Measurements from ENCODE around the gene C5AR2.
"Not testable (repeated sequence)": the region's sequence is repeated elsewhere in the genome, so short reads cannot be mapped to it uniquely, and the experiment has no call there.

C5AR2 gene

GRCh38 chr19:47357788-47358680 lies 26.1 kb downstream of the C5AR2 start:
- in situ Hi-C loops (cut with MboI; ENCODE audit: low sequenced_read_pairs), result no loop called here

- in situ Hi-C loops (cut with MboI; ENCODE audit: low sequenced_read_pairs), result no loop called here
Observed at GRCh38 chr19:47358936-47359335, 27.0 kb downstream of the C5AR2 start.

- in situ Hi-C loops (cut with MboI; ENCODE audit: low sequenced_read_pairs), result no loop called here
Observed at GRCh38 chr19:47362321-47362720, 30.3 kb downstream of the C5AR2 start.

GRCh38 chr19:47363758-47364531 lies 32.0 kb downstream of the C5AR2 start:
- in situ Hi-C loops (cut with MboI; ENCODE audit: low sequenced_read_pairs), result no loop called here

GRCh38 chr19:47365455-47365854 lies 33.5 kb downstream of the C5AR2 start:
- in situ Hi-C loops (cut with MboI; ENCODE audit: low sequenced_read_pairs), result not testable (repeated sequence)

GRCh38 chr19:47370045-47370611 lies 38.2 kb downstream of the C5AR2 start:
- in situ Hi-C loops (cut with MboI; ENCODE audit: low sequenced_read_pairs), result no loop called here

- in situ Hi-C loops (cut with MboI; ENCODE audit: low sequenced_read_pairs), result no loop called here
Observed at GRCh38 chr19:47371261-47371660, 39.3 kb downstream of the C5AR2 start.

GRCh38 chr19:47372603-47373002 lies 40.6 kb downstream of the C5AR2 start:
- in situ Hi-C loops (cut with MboI; ENCODE audit: low sequenced_read_pairs), result no loop called here

GRCh38 chr19:47373246-47374240 lies 41.6 kb downstream of the C5AR2 start:
- in situ Hi-C loops (cut with MboI; ENCODE audit: low sequenced_read_pairs), result no loop called here

GRCh38 chr19:47374876-47375693 lies 43.1 kb downstream of the C5AR2 start:
- in situ Hi-C loops (cut with MboI; ENCODE audit: low sequenced_read_pairs), result no loop called here

GRCh38 chr19:47375694-47376588 lies 44.0 kb downstream of the C5AR2 start:
- in situ Hi-C loops (cut with MboI; ENCODE audit: low sequenced_read_pairs), result no loop called here

- in situ Hi-C loops (cut with MboI; ENCODE audit: low sequenced_read_pairs), result no loop called here
Observed at GRCh38 chr19:47376589-47377144, 44.7 kb downstream of the C5AR2 start.

- in situ Hi-C loops (cut with MboI; ENCODE audit: low sequenced_read_pairs), result no loop called here
Observed at GRCh38 chr19:47377208-47377701, 45.3 kb downstream of the C5AR2 start.

GRCh38 chr19:47377801-47378200 lies 45.8 kb downstream of the C5AR2 start:
- in situ Hi-C loops (cut with MboI; ENCODE audit: low sequenced_read_pairs), result no loop called here

GRCh38 chr19:47378246-47378645 lies 46.3 kb downstream of the C5AR2 start:
- in situ Hi-C loops (cut with MboI; ENCODE audit: low sequenced_read_pairs), result no loop called here

- in situ Hi-C loops (cut with MboI; ENCODE audit: low sequenced_read_pairs), result no loop called here
Observed at GRCh38 chr19:47379381-47379938, 47.5 kb downstream of the C5AR2 start.

- in situ Hi-C loops (cut with MboI; ENCODE audit: low sequenced_read_pairs), result no loop called here
Observed at GRCh38 chr19:47380559-47380958, 48.6 kb downstream of the C5AR2 start.

GRCh38 chr19:47381121-47381520 lies 49.1 kb downstream of the C5AR2 start:
- in situ Hi-C loops (cut with MboI; ENCODE audit: low sequenced_read_pairs), result no loop called here
